GM18511 (cell line): Measurements from ENCODE around the gene SZRD1.
"Not testable (repeated sequence)": the region's sequence is repeated elsewhere in the genome, so short reads cannot be mapped to it uniquely, and the experiment has no call there.

Source experiments
- ATAC-seq: cut with Tn5 transposase; IDR thresholded peaks from one replicate; pipeline ENCODE4 v1.9.1; 2021; ENCODE audit warnings: mild to moderate bottlenecking, moderate library complexity; ENCODE audit not compliant: unreplicated experiment

The SZRD1 gene, protein sequence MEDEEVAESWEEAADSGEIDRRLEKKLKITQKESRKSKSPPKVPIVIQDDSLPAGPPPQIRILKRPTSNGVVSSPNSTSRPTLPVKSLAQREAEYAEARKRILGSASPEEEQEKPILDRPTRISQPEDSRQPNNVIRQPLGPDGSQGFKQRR

DNA sequence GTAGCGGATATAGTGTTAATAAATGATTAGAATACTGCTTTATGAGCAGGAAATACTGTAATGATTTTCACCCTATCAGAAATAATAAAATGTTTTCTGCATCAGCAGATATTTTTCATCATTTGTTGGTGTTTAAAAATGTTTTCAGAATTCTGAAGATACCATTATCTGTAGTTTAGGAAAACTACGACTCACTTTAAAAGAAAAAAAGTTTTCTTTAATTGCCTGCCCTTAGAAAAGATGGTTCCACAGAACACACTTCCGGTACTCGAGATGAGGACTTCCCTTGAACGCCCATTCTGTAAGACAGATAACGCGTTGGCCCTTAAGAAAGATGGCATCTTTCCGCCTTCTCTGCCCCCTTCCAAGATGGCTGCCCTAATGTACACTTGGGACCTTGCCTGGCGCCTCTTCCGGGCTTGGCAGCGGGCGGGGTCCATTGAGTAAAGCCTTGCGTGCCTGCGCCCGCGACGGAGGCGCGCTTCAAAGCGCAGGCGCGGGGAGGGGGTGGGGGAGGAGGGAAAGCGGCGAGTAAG, at the start of gene SZRD1:
Gene SZRD1, plus strand, starts transcription at position 521 of the 536 bp plus-strand sequence. CDS start 16 bp downstream, outside the sequence.
- ATAC-seq = peak; percentile 83

DNA sequence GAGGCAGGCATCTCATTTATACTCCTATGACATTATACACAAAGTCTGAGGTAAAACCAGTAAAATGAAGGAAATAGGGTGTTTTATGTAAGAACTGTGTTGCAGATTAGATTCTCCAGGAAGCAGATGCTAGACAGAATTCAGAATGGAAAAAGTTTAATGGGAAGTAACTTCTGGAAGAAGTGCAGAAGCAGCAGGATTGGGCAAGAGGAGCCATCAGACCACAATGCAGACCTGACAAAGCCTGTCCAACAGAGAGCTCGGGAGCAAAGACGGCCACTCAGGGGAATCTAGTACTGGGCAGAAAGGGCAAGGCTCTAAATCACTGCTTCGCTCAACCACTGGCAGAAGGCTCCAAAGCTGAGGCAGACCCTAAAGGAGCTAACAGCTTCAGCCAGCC, 48.5 kb upstream of the SZRD1 start:
- ATAC-seq = no peak

DNA sequence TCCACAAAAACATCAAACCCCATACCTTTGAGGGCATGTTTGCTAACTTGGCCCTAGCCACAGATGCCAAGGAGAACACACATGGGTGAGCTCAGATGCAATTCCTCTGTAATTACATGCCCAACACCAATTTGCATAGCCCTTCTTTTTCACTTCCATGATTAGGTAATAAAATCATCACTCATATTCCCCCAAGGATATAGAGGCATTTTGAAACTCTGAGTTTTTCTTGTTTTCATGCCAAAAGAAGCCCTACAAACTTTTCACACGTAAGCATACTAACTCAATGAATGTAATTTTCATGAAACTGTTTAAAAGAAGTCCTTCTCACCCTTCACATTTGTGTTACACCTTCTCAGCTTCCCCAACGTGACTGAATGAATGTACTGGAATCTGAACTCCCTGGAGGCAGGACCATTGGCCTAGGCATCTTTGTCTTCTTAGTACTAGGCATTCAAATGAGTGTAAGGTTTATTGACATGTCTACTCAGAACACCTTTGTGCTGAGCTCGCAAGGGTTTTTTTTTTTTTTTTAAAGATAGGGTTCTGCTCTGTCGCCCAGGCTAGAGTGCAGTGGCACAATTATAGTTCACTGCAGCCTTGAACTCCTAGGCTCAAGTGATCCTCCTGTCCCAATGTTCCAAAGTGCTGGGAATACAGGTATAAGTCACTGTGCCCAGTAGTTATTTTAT, 45.7 kb upstream of the SZRD1 start:
- no peak for ATAC-seq

GRCh38 chr1:16324456-16324890, 42.6 kb upstream of the SZRD1 start:
- no peak for ATAC-seq

- no peak for ATAC-seq
These were observed 40.1 kb upstream of the SZRD1 start for GRCh38 chr1:16326833-16327404.

DNA sequence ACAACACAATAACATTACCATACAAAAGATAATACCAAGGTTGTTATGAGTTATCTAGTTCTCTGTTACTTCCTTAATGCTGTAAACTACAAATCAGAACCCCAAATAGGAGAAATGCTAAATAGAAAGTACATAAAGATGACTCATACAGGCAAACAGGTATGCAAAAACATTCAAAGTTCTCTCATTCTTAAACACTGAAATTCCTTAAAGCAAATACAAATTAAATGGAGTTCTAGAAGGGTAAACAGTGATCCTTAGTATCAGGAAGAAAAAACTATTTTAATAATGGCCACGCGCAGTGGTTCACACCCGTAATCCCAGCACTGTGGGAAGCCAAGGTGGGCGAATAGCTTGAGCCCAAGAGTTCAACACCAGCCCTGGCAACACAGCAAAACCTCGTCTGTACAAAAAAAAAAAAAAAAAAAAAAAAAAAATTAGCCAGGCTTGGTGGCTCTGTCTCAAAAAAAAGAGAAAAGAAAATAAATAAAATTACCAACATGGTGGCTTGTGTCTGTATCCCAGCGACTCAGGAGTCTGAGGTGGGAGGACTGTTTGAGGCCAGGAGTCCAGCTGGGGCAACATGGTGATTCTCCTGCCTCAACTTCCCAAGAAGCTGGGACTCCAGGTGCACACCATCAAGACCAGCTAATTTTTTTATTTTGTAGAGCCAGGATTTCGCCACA, 32.2 kb upstream of the SZRD1 start:
- ATAC-seq = no peak

- ATAC-seq = no peak
These were observed 28.1 kb upstream of the SZRD1 start for GRCh38 chr1:16338961-16339360.

DNA sequence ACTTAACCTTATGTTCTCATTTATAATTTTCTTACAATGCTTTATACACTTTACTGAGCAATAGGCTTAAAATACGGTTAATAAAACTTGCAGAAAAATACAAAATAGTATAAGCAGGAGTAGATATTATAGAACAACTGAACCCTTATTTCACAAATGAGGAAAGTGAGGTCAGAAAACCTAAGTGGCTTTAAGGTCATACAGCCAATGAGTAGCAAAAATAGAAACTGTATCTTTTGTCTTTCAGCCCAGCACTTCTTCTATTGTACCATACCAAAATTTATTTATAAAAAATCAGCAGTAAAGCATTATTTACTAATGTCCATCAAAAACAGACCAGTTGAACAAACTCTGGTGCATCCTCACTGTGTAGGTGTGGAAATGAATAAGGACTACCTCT, 26.4 kb upstream of the SZRD1 start:
- ATAC-seq = no peak

DNA sequence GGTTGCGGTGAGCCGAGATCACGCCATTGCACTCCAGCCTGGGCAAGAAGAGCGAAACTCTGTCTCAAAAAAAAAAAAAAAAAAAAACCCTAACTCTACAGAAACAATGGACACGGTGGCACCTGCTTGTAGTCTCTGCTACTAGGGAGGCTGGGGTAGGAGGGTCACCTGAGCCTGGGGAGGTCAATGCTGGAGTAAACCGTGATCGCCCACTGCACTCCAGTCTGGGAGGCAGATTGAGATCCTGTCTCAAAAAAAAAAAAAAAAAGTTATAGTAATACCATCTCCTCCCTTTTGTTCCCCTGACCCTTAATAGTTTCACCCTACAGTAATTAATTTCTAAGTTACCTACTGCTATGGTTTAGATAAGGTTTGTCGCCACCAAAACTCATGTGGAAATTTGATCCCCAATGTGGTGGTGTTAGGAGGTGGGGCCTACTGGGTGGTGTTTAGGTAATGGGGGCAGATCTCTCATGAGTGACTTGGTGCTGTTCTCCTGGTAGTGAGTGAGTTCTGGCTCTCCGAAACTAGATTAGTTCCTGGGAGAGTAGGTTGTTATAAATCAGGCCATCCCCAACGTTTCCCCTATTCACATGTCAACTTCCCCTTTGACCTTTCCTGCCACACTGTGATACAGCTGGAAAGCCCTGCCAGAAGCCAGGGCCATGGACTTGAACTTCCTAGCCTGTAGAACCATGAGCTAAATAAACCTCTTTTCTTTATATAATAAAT, 24.5 kb upstream of the SZRD1 start:
- ATAC-seq = no peak

GRCh38 chr1:16343276-16343675, 23.8 kb upstream of the SZRD1 start:
- not testable (repeated sequence) for ATAC-seq

DNA sequence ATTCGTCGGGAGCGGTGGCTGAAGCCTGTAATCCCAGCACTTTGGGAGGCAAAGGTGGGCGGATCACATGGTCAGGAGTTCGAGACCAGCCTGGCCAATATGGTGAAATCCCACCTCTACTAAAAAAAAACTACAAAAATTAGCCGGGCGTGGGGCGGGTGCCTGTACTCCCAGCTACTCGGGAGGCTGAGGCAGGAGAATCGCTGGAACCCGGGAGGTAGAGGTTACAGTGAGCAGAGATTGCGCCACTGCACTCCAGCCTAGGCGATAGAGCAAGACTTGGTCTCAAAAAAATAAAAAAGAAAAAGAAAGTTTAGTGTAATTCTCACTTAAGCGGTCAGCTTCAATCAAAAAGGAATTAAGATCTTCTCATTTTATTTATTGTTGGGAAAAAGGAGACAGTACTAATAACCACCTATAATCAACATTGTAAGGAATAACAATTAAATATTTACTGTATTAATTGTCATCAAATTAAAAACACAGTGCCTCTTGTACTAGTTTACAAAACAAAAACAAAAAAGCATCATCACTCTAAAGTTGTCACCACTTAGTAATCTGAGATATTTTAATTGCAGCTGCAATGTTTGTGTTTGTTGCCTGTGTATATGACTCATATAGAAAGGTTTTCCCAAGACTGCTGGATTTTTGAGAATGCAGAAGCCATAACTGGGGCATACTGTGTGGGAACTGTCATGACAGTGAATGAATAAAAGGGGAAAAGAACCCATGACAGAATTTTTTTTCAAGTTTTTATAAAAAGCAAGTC, 18.4 kb upstream of the SZRD1 start:
- no peak for ATAC-seq

DNA sequence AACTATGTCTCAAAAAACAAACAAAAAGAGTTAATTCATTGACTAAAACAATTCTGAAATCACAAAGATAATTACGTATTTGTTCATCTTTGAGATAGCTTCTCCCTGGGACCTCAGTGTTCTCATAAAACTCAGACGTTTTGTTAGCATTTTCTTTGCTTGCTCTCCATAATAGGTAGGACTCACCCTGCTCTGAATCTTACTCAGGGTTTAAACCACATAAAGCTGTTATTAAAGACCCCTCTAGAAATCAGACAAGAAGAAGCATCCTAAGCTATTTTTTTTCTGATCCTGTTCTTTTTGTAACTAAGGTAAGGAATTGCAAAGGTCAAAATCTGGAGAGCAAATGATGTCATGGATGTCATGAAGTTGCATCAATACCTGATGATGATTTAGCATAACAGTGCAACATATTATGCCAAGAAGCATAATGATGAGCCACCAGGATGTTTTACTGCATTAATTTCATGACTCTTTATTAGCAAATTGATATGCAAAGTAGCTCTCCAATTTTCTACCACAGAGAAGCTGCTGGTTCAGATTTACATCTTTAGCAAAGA, 17.1 kb upstream of the SZRD1 start:
- ATAC-seq = no peak

DNA sequence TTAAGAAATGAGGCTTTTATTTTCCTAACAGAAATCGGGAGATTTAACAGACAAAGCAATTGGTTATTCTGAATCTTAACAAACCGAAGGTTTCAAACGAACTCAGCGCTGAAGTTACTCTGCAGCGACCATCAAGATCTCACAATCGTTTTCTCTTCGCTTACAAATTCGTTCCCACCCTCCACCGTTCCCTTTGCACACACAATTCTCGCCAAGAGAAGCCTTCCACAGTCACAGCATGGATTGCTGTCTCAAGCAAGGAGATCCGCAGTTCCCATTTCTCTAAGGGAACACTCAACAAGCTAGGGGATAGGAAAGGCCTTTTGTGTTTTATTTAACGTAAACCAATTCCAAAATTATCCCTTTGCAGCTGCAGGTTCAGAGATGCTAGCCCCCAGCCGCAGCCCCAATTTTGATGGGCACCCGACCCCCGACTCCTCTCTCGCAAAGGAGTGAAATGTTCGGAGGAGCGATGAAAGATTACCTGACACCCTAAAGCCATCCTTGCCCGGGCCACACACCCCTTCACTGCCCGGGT, 15.5 kb upstream of the SZRD1 start:
- ATAC-seq = no peak

- peak; percentile 88 for ATAC-seq
These were observed 14.8 kb upstream of the SZRD1 start, which contains the start of gene FBXO42 for GRCh38 chr1:16351994-16352841. FBXO42 (minus strand) TSS chr1:16352480; CDS start chr1:16315418, 37,062 bp downstream.

DNA sequence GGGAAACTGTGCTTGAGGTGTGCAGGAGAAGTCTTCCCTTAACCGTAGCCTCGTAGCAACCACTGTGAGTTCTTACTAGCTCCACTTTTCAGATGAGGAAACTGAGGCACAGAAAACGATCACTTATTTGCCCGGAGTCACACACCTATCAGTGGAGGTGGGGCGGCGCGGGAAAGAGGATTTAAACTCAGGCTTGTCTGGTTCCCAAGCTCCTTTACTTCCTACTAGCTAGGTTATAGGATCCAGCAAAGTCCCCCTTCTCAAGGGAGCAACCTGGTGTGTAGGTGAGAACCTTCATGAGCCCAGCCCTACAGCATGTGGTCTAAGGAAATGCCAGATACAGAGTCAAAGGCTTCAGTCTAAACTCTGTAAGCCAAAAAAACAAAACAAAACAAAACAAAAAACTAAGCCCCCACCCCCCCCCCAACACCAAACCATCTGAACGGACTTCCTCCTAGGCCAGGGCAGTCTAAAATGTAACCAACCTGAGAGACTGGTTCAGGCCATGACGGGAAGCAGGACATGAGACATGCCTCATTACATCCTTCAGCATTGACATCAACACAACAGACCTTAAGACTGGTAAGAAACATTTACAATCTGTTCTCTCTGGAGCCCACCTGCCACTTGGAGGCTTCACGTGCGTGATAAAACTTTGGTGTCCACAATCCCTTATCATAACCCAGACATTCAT, 14.1 kb upstream of the SZRD1 start:
- no peak for ATAC-seq

DNA sequence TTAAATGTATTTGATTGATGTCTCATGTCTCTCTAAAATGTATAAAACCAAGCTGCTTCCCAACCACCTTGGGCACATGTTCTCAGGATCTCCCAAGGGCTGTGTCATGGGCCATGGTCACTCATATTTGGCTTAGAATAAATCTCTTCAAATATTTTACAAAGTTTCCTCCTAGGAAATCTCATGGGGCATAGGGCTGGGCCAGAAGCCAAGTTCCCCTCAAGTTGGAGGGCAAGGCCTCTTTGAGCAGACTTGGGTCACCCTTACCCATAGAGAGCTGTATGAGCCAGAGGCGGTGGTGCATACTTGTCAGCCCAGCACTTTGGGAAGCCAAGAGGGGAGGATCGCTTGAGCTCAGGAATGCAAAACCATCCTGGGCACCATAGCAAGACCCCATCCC, 12.4 kb upstream of the SZRD1 start:
- no peak for ATAC-seq

DNA sequence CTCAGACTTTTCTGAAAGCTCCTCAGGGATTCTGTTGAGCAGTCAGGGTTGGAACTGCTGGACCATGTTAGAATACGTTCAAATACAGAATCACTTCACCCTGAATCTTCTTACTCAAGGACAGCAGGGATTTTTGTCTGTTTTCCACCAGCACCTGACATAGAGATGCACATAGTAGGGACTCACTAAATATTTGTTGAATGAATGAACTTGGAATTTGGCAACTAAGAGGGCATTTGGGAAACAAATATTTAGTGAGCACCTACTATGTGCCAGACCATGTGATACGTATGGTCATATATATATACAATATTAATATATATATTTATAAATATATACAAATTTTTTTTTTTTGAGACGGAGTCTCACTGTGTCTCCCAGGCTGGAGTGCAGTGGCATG, 10.2 kb upstream of the SZRD1 start:
- no peak for ATAC-seq

- ATAC-seq = not testable (repeated sequence)
These were observed 1.9 kb upstream of the SZRD1 start for GRCh38 chr1:16365146-16365498.
